ENCODE measurements around the gene LIPJ. TPM values are rescaled to one million over a fixed set of nuclear protein-coding genes. Genes with fewer than 3 reads are reported as not detected.

Gene LIPJ
- not detected in 2 replicates for total RNA-seq

DNA sequence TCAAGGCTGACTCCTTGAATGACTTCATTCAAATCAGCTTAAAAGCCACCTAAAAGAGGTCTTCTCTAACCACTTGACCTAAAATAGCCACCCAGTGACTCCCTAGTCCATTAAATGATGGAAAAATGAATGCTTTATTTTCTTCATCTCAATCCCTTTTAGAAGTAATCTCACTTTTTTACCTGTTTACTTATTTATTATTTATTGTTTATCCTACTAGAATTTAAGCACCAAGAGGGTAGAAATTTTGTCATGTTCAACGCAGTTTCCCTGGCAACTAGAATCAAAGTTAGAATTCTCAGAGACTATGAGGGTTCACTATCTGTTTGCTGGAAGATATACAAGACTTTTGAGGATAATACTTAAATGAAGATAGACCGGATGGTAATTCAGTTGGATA lies at the start of gene LIPJ:
LIPJ (plus strand) TSS at position 301 of the 400 bp plus-strand sequence. CDS start 3,926 bp downstream, outside the sequence.

GRCh38 chr10:88582806-88583583 lies 3.6 kb upstream of the LIPJ start, which contains the start of gene RNLS:
RNLS (minus strand) TSS chr10:88583318.

Other genes with a start within 250 kb of the LIPJ start
- gene RNLS, start 3.4 kb upstream of the LIPJ start, total RNA-seq, result 1.4 and 2.9 TPM in 2 replicates
- gene LIPF, start 77.7 kb downstream of the LIPJ start, total RNA-seq, result not detected in 2 replicates
- not detected in 2 replicates for gene LIPK, start 119.5 kb downstream of the LIPJ start, total RNA-seq
- gene LIPN, start 173.3 kb downstream of the LIPJ start, total RNA-seq, result not detected in 2 replicates
- gene LIPM, start 216.0 kb downstream of the LIPJ start, total RNA-seq, result not detected in 2 replicates

All from mammary microvascular endothelial cell (primary cell).